Neural cell (in vitro differentiated cells): ENCODE data around the gene FANCG.

Source experiments
- EZH2 ChIP-seq: fragments of 200-600, 300-800 bp; shearing (Covaris generic), sonication (generic); IDR thresholded peaks from 2 replicates; pipeline ENCODE4 v1.6.1; 2014; ENCODE audit warnings: antibody characterized with exemption, low read length, borderline replicate concordance, mild to moderate bottlenecking; ENCODE audit not compliant: insufficient read depth, poor library complexity, severe bottlenecking
- TF ChIP-seq, protein P1 (sequence below): IDR thresholded peaks from 2 replicates; pipeline ENCODE4 v1.6.1; 2012; ENCODE audit warnings: borderline replicate concordance

DNA sequence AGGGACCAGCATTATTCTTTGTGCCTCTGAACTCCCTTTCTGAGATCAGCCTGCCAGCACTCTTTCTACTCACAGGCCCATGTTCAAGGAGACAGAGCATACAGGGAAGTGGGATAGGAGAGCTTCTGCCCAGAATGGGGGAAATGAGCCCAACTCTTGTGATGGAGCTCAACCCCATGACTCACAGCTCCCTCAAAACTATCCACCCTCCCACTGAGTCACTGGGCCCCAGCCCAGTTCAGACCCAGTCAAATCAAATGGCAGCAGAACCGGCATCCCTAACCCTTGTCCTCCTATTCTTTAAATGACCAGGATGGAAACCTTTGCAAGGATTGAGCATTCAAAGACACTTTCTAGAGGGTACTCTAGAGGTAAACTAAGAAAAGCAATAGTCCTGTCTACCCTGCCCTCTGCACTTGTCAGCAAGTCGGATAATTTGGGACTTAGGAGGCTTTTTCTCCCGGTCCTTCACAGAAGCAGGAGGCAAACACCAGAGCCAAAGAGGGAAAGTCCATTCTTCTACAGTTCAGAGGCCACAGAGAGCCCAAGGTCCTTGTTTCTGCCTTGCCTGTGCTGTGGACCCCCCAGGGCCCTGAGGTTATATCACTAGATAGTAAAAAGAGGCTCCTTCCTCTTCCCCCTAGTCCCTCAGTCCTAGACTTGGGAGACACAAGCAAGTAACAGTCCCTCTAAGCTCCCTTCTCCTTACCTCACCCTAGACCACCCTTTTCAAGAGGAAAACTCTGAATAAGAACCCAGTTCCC lies 32.7 kb upstream of the FANCG start:
- no peak for TF ChIP-seq EZH2
- TF ChIP-seq, protein P1, sequence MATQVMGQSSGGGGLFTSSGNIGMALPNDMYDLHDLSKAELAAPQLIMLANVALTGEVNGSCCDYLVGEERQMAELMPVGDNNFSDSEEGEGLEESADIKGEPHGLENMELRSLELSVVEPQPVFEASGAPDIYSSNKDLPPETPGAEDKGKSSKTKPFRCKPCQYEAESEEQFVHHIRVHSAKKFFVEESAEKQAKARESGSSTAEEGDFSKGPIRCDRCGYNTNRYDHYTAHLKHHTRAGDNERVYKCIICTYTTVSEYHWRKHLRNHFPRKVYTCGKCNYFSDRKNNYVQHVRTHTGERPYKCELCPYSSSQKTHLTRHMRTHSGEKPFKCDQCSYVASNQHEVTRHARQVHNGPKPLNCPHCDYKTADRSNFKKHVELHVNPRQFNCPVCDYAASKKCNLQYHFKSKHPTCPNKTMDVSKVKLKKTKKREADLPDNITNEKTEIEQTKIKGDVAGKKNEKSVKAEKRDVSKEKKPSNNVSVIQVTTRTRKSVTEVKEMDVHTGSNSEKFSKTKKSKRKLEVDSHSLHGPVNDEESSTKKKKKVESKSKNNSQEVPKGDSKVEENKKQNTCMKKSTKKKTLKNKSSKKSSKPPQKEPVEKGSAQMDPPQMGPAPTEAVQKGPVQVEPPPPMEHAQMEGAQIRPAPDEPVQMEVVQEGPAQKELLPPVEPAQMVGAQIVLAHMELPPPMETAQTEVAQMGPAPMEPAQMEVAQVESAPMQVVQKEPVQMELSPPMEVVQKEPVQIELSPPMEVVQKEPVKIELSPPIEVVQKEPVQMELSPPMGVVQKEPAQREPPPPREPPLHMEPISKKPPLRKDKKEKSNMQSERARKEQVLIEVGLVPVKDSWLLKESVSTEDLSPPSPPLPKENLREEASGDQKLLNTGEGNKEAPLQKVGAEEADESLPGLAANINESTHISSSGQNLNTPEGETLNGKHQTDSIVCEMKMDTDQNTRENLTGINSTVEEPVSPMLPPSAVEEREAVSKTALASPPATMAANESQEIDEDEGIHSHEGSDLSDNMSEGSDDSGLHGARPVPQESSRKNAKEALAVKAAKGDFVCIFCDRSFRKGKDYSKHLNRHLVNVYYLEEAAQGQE = no peak
